ENCODE results near the gene ODF4.
A peak's percentile ranks its signal among the peaks of the same experiment; 100 is the strongest.

Gene ODF4

DNA sequence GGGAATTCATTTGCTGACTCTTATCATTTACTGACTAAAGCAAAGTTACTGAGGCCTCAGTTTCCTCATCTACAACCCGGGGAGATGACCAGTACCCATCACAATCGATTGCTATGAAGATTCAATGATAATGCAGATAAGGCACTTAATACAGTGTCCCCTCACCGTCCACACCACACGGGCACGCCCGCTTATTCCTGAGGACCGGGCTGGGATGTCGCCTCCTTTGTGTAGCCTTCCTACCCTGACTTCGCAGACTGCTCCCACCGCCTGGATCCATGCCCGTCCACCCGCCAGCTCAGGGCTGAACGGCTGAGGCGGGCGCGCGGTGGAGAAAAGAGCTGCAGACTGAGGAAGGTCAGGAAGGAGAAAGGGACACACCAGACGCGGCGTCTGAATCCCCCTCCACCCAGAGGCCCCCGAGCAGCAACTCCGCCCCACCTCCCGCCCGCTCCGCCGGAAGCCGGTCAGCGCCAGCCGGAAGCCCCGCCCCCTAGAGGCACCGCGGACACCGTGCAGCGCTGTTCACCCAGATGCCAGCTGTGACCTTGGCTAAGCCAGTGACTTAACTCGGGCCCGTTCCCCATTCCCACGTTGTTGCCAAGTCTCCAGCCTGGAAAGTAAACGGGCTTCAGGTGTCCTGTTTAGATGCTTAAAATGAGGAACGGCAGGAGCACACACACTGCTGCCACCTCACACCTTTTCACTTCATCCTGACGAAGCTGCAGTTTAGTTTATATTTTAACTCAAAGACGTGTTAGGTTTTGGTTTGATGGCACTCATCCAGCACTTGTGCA lies 36.8 kb downstream of the ODF4 start, which contains the start of gene KRABD2 (continued):
- TF ChIP-seq, protein P1, sequence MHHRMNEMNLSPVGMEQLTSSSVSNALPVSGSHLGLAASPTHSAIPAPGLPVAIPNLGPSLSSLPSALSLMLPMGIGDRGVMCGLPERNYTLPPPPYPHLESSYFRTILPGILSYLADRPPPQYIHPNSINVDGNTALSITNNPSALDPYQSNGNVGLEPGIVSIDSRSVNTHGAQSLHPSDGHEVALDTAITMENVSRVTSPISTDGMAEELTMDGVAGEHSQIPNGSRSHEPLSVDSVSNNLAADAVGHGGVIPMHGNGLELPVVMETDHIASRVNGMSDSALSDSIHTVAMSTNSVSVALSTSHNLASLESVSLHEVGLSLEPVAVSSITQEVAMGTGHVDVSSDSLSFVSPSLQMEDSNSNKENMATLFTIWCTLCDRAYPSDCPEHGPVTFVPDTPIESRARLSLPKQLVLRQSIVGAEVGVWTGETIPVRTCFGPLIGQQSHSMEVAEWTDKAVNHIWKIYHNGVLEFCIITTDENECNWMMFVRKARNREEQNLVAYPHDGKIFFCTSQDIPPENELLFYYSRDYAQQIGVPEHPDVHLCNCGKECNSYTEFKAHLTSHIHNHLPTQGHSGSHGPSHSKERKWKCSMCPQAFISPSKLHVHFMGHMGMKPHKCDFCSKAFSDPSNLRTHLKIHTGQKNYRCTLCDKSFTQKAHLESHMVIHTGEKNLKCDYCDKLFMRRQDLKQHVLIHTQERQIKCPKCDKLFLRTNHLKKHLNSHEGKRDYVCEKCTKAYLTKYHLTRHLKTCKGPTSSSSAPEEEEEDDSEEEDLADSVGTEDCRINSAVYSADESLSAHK (tag by site-specific recombination; IDR thresholded peaks at IDR 0.05), result no peak
- no peak for TF ChIP-seq ZNF114 (tag by site-specific recombination; IDR thresholded peaks at IDR 0.05)
- TF ChIP-seq, protein P2, sequence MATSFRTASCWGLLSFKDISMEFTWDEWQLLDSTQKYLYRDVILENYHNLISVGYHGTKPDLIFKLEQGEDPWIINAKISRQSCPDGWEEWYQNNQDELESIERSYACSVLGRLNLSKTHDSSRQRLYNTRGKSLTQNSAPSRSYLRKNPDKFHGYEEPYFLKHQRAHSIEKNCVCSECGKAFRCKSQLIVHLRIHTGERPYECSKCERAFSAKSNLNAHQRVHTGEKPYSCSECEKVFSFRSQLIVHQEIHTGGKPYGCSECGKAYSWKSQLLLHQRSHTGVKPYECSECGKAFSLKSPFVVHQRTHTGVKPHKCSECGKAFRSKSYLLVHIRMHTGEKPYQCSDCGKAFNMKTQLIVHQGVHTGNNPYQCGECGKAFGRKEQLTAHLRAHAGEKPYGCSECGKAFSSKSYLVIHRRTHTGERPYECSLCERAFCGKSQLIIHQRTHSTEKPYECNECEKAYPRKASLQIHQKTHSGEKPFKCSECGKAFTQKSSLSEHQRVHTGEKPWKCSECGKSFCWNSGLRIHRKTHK (tag by site-specific recombination; IDR thresholded peaks at IDR 0.05), result no peak
- TF ChIP-seq IKZF3 (tag by site-specific recombination; IDR thresholded peaks at IDR 0.05), result peak; percentile 95
- TF ChIP-seq ZBTB21 (tag by site-specific recombination; IDR thresholded peaks at IDR 0.05), result no peak
- TF ChIP-seq EGR2 (tag by site-specific recombination; IDR thresholded peaks at IDR 0.05; ENCODE audit: low read depth), result no peak
- TF ChIP-seq, protein P3, sequence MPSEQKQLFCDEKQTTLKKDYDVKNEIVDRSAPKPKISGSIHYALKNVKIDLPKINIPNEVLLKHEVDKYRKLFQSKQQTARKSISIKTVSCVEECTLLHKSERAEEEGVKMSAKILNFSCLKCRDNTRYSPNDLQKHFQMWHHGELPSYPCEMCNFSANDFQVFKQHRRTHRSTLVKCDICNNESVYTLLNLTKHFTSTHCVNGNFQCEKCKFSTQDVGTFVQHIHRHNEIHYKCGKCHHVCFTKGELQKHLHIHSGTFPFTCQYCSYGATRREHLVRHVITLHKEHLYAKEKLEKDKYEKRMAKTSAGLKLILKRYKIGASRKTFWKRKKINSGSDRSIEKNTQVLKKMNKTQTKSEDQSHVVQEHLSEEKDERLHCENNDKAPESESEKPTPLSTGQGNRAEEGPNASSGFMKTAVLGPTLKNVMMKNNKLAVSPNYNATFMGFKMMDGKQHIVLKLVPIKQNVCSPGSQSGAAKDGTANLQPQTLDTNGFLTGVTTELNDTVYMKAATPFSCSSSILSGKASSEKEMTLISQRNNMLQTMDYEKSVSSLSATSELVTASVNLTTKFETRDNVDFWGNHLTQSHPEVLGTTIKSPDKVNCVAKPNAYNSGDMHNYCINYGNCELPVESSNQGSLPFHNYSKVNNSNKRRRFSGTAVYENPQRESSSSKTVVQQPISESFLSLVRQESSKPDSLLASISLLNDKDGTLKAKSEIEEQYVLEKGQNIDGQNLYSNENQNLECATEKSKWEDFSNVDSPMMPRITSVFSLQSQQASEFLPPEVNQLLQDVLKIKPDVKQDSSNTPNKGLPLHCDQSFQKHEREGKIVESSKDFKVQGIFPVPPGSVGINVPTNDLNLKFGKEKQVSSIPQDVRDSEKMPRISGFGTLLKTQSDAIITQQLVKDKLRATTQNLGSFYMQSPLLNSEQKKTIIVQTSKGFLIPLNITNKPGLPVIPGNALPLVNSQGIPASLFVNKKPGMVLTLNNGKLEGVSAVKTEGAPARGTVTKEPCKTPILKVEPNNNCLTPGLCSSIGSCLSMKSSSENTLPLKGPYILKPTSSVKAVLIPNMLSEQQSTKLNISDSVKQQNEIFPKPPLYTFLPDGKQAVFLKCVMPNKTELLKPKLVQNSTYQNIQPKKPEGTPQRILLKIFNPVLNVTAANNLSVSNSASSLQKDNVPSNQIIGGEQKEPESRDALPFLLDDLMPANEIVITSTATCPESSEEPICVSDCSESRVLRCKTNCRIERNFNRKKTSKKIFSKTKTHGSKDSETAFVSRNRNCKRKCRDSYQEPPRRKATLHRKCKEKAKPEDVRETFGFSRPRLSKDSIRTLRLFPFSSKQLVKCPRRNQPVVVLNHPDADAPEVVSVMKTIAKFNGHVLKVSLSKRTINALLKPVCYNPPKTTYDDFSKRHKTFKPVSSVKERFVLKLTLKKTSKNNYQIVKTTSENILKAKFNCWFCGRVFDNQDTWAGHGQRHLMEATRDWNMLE (tag by site-specific recombination; conservative IDR thresholded peaks at IDR 0.05; ENCODE audit: low read depth), result peak; percentile 47; the same call in 1 of the 2 replicates
- TF ChIP-seq ZNF623 (tag by site-specific recombination; IDR thresholded peaks at IDR 0.05), result no peak
- no peak; the same call in 1 of the 2 replicates for TF ChIP-seq ZNF341 (tag by site-specific recombination; IDR thresholded peaks at IDR 0.05; ENCODE audit: low read depth)
- no peak; the same call in 1 of the 2 replicates for TF ChIP-seq ZNF184 (tag by site-specific recombination; IDR thresholded peaks at IDR 0.05)
- TF ChIP-seq ZNF174 (tag by site-specific recombination; IDR thresholded peaks at IDR 0.05), result no peak
- TF ChIP-seq ZNF10 (tag by site-specific recombination; IDR thresholded peaks at IDR 0.05), result 0 out of 2 replicates have a peak, but pooled peaks have one; percentile 9
- TF ChIP-seq, protein P4, sequence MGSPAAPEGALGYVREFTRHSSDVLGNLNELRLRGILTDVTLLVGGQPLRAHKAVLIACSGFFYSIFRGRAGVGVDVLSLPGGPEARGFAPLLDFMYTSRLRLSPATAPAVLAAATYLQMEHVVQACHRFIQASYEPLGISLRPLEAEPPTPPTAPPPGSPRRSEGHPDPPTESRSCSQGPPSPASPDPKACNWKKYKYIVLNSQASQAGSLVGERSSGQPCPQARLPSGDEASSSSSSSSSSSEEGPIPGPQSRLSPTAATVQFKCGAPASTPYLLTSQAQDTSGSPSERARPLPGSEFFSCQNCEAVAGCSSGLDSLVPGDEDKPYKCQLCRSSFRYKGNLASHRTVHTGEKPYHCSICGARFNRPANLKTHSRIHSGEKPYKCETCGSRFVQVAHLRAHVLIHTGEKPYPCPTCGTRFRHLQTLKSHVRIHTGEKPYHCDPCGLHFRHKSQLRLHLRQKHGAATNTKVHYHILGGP (tag by site-specific recombination; IDR thresholded peaks at IDR 0.05), result no peak
- TF ChIP-seq, protein P5, sequence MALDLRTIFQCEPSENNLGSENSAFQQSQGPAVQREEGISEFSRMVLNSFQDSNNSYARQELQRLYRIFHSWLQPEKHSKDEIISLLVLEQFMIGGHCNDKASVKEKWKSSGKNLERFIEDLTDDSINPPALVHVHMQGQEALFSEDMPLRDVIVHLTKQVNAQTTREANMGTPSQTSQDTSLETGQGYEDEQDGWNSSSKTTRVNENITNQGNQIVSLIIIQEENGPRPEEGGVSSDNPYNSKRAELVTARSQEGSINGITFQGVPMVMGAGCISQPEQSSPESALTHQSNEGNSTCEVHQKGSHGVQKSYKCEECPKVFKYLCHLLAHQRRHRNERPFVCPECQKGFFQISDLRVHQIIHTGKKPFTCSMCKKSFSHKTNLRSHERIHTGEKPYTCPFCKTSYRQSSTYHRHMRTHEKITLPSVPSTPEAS (tag by site-specific recombination; IDR thresholded peaks at IDR 0.05), result no peak
- TF ChIP-seq ZNF660 (tag by site-specific recombination; IDR thresholded peaks at IDR 0.05), result peak; percentile 92
- TF ChIP-seq ZNF202 (tag by site-specific recombination; IDR thresholded peaks at IDR 0.05; ENCODE audit: borderline replicate concordance), result no peak
- 0 out of 2 replicates have a peak, but pooled peaks have one; percentile 2 for TF ChIP-seq ZNF223 (tag by site-specific recombination; IDR thresholded peaks at IDR 0.05)
- TF ChIP-seq ZNF768 (tag by site-specific recombination; IDR thresholded peaks at IDR 0.05), result no peak; the same call in 1 of the 2 replicates
- TF ChIP-seq, protein P6, sequence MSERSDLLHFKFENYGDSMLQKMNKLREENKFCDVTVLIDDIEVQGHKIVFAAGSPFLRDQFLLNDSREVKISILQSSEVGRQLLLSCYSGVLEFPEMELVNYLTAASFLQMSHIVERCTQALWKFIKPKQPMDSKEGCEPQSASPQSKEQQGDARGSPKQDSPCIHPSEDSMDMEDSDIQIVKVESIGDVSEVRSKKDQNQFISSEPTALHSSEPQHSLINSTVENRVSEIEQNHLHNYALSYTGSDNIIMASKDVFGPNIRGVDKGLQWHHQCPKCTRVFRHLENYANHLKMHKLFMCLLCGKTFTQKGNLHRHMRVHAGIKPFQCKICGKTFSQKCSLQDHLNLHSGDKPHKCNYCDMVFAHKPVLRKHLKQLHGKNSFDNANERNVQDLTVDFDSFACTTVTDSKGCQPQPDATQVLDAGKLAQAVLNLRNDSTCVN (tag by site-specific recombination; optimal IDR thresholded peaks at IDR 0.05), result peak; percentile 52
- TF ChIP-seq YY1 (tag by site-specific recombination; IDR thresholded peaks at IDR 0.05), result no peak
- TF ChIP-seq ZNF324 (tag by site-specific recombination; IDR thresholded peaks at IDR 0.05), result no peak; the same call in 1 of the 2 replicates
- 0 out of 2 replicates have a peak, but pooled peaks have one; percentile 20 for TF ChIP-seq ZNF837 (tag by site-specific recombination; IDR thresholded peaks at IDR 0.05)
- no peak for TF ChIP-seq ZNF211 (tag by site-specific recombination; IDR thresholded peaks at IDR 0.05; ENCODE audit: low read depth)
- TF ChIP-seq, protein P7, sequence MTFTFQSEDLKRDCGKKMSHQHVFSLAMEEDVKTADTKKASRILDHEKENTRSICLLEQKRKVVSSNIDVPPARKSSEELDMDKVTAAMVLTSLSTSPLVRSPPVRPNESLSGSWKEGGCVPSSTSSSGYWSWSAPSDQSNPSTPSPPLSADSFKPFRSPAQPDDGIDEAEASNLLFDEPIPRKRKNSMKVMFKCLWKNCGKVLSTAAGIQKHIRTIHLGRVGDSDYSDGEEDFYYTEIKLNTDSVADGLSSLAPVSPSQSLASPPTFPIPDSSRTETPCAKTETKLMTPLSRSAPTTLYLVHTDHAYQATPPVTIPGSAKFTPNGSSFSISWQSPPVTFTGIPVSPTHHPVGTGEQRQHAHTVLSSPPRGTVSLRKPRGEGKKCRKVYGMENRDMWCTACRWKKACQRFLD (tag by site-specific recombination; IDR thresholded peaks at IDR 0.05), result no peak
- TF ChIP-seq ZNF521 (tag by site-specific recombination; IDR thresholded peaks at IDR 0.05), result no peak

Measured in HEK293 (cell line).